ENCODE data around the gene COX8C.

COX8C gene

DNA sequence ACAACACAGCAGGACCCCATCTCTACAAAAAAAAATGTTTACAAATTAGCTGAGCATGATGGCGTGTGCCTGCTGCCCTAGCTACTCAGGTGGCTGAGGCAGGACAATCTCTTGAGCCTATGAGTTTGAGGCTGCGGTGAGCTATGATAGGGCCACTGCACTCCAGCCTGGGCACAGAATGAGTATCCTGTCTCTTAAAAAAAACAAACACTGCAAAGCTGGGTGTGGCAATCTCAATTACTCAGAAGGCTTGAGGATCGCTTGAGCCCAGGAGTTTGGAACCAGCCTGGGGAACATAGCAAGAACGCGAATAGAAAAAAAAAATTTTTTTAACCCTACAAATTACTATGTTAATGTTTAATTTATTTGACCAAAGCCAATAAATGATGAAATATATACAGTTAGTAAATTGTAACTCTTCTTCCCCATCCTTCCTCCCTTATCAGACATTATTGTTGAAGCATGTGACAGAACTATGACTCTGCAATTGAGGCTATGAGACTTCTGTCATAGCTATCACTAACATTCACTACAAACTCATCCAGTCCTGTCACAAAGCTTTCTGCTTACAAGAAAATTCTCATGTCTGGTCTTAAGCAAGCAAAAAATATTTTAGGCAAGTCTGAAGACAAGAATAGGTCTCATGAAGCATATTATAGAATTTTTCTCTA, 23.9 kb upstream of the COX8C start:
- TF ChIP-seq, protein P1, sequence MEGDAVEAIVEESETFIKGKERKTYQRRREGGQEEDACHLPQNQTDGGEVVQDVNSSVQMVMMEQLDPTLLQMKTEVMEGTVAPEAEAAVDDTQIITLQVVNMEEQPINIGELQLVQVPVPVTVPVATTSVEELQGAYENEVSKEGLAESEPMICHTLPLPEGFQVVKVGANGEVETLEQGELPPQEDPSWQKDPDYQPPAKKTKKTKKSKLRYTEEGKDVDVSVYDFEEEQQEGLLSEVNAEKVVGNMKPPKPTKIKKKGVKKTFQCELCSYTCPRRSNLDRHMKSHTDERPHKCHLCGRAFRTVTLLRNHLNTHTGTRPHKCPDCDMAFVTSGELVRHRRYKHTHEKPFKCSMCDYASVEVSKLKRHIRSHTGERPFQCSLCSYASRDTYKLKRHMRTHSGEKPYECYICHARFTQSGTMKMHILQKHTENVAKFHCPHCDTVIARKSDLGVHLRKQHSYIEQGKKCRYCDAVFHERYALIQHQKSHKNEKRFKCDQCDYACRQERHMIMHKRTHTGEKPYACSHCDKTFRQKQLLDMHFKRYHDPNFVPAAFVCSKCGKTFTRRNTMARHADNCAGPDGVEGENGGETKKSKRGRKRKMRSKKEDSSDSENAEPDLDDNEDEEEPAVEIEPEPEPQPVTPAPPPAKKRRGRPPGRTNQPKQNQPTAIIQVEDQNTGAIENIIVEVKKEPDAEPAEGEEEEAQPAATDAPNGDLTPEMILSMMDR (IDR thresholded peaks at IDR 0.05; ENCODE audit: low read depth, low read length), result no peak
- Histone ChIP-seq H3K9me3 (ENCODE audit: severe bottlenecking) (no peaks in the 10 kb centered on the region), H3K27me3 (ENCODE audit: insufficient read depth, low read depth, severe bottlenecking) (no peaks in the 10 kb centered on the region), H3K36me3 (peaks cover 4% of the 10 kb centered on the region; the same call in 1 of the 2 replicates), H3K4me3 (ENCODE audit: low read depth, low read length) (no peak overlapping the region), H3K27ac (no peak overlapping the region)
- DNase-seq, result no peak

DNA sequence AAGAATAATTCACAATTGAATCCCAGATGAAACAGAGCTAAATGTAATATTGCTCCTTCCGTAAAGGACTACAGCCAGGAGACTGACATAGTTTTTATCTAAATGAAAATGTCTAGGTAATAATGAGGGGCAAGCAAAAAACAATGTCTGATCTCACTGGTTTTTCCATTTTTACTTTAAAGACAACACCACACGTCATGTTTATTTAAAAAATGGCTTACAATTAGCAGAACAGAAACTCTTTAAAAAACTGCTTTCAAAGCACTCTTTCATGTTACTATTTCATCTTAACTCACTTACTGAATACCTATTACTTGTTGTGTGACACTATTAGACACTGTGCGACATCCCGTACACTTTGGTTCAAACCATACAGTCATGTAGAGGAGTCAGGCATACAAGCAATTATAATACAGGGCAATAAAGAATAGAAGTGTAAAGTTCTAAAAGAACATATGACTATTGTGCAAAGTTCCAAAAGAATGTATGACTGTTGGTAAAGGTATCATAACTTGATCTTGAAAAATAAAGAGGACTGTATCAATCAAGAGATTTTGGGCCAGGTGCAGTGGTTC, 23.3 kb upstream of the COX8C start:
- Histone ChIP-seq H3K27ac (no peak overlapping the region), H3K27me3 (ENCODE audit: insufficient read depth, low read depth, severe bottlenecking) (no peaks in the 10 kb centered on the region), H3K4me3 (ENCODE audit: low read depth, low read length) (no peak overlapping the region), H3K9me3 (ENCODE audit: severe bottlenecking) (no peaks in the 10 kb centered on the region), H3K36me3 (peaks cover 4% of the 10 kb centered on the region; the same call in 1 of the 2 replicates)
- TF ChIP-seq, protein P1 (IDR thresholded peaks at IDR 0.05; ENCODE audit: low read depth, low read length), result no peak
- no peak for DNase-seq

DNA sequence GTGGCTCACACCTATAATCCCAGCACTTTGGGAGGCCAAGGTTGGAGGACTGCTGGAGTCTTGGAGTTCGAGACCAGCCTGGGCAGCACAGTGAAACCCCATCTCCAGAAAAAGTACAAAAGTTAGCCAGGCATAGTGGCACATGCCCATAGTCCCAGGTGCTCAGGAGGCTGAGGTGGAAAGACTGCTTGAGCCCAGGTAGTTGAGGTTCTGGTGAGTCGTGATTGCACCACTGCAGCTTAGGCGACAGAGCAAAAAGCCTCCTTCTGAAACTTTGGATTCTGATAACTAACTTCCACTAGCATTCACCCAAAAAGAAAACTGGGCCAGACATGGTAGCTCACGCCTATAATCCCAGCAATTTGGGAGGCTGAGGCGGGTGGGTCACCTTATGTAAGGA, 20.8 kb upstream of the COX8C start:
- no peaks in the 10 kb centered on the region for H3K9me3 ChIP-seq (ENCODE audit: severe bottlenecking)
- H3K36me3 ChIP-seq, result peaks cover 4% of the 10 kb centered on the region; the same call in 1 of the 2 replicates
- TF ChIP-seq, protein P1 (IDR thresholded peaks at IDR 0.05; ENCODE audit: low read depth, low read length), result no peak
- no peak for DNase-seq
- no peak overlapping the region for H3K4me3 ChIP-seq (ENCODE audit: low read depth, low read length)
- no peak overlapping the region for H3K27ac ChIP-seq
- no peaks in the 10 kb centered on the region for H3K27me3 ChIP-seq (ENCODE audit: insufficient read depth, low read depth, severe bottlenecking)

DNA sequence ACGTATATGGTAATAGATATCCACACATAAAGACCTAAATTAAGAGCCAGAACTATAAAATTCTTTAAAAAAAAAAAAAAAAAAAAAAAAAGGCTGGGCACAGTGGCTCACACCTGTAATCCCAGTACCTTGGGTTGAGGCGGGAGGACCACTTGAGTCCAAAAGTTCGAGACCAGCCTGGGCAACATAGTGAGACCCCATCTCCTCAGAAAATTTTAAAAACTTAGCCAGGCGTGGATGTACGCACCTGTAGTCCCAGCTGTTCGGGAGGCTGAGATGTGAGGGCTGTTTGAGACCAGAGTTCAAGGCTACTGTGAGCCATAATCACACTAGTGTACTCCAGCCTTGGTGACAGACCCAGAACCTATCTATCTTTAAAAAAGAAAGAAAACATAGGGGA, 18.4 kb upstream of the COX8C start:
- TF ChIP-seq, protein P1 (IDR thresholded peaks at IDR 0.05; ENCODE audit: low read depth, low read length), result no peak

DNA sequence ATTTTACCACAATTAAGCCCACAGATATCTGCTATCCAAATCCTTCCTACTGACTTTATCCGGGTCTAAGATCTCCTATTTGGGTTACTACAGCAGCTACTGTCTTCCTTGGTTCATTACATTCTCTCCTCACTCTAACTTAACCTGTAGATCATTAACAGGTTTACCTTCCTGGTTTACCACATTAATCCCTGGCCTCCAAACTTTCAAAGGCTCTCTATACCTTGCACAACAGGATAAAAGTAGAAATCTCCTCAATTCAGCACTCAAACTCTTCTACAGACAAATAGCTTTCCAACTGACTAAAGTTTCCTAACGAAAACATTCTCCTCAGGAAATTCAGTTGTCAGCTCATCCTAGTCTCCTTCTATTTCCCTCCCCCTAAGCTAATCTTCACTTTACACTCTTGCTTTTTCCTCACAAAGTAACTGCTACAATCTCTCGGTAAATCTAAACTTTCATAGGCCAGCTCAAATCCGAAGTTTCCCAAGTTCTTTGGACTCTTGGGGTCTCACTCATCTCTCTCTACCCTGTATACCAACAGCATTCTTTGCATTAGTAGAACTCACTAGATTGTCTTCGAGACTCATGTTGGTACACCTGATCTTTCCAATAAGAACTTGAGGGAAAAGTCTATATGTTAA, 16.9 kb upstream of the COX8C start:
- TF ChIP-seq, protein P1 (IDR thresholded peaks at IDR 0.05; ENCODE audit: low read depth, low read length), result no peak
- no peak for DNase-seq
- Histone ChIP-seq H3K27me3 (ENCODE audit: insufficient read depth, low read depth, severe bottlenecking) (no peaks in the 10 kb centered on the region), H3K27ac (no peak overlapping the region), H3K9me3 (ENCODE audit: severe bottlenecking) (no peaks in the 10 kb centered on the region), H3K36me3 (no peaks in the 10 kb centered on the region; the same call in none of the 2 replicates), H3K4me3 (ENCODE audit: low read depth, low read length) (no peak overlapping the region)

More for the DNA sequence above, 18.4 kb upstream of the COX8C start:
- Histone ChIP-seq H3K27me3 (ENCODE audit: insufficient read depth, low read depth, severe bottlenecking) (no peaks in the 10 kb centered on the region), H3K27ac (no peak overlapping the region), H3K4me3 (ENCODE audit: low read depth, low read length) (no peak overlapping the region), H3K9me3 (ENCODE audit: severe bottlenecking) (no peaks in the 10 kb centered on the region), H3K36me3 (peaks cover 4% of the 10 kb centered on the region; the same call in 1 of the 2 replicates)
- DNase-seq, result no peak

Measured in WERI-Rb-1 (cell line).